ENCODE data around the gene ATP6V1E1.

The ATP6V1E1 gene

DNA sequence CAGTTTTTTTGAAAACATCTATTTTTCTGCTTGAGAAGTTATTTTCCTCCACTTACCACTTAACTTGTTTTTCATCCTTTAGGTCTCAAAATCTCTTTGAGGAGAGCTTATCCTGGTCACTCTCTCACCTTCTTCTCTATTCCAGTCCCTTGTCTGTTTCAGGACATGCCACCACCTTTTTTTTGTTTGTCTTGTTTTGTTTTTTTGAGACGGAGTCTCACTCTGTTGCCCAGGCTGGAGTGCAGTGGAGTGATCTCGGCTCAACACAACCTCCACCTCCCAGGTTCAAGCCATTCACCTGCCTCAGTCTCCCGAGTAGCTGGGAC is 5.4 kb upstream of the ATP6V1E1 start:
- no peak overlapping the region for H3K4me3 ChIP-seq (ENCODE audit: low read depth, low read length)
- TF ChIP-seq, protein P1, sequence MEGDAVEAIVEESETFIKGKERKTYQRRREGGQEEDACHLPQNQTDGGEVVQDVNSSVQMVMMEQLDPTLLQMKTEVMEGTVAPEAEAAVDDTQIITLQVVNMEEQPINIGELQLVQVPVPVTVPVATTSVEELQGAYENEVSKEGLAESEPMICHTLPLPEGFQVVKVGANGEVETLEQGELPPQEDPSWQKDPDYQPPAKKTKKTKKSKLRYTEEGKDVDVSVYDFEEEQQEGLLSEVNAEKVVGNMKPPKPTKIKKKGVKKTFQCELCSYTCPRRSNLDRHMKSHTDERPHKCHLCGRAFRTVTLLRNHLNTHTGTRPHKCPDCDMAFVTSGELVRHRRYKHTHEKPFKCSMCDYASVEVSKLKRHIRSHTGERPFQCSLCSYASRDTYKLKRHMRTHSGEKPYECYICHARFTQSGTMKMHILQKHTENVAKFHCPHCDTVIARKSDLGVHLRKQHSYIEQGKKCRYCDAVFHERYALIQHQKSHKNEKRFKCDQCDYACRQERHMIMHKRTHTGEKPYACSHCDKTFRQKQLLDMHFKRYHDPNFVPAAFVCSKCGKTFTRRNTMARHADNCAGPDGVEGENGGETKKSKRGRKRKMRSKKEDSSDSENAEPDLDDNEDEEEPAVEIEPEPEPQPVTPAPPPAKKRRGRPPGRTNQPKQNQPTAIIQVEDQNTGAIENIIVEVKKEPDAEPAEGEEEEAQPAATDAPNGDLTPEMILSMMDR (IDR thresholded peaks at IDR 0.05; ENCODE audit: borderline replicate concordance, insufficient read depth, low read depth, low read length) = no peak

DNA sequence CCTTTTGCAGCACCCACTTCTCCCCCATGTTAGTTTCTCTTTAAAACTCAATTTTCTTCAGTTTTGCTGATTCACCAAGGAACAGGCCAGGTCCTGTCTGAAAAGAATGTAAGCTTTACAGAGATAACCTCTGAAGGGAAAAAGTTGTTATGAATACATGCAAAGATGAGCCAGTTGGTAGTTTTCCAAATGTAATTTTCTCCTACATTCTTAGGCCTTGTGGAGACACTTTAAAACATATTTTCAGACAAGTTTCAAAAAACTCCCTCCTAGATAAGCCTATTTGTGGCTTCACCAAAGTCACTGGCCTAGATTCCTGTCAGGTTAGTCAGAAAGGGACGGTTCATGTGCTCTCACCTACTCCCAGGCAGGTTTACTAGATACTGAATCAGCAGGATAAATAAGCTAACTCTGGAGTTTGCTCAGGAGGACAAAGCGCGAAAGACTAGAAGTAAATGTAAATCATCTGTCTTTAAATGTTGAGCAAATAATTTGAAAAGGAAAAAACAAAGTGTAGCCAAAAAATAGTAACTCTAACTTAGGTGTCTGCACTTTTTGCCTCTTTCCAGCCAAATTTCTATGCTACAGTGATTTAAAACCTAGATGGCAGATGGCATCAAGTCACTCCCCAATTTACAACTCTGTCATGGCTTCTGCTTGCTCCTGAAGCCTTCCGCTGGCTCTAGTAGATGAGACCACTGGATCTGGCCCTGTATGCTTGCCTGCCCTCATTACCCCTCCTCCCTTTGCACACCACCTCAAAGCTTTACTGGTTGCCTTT is 4.9 kb upstream of the ATP6V1E1 start:
- no peak overlapping the region for H3K4me3 ChIP-seq (ENCODE audit: low read depth, low read length)
- TF ChIP-seq, protein P1 (IDR thresholded peaks at IDR 0.05; ENCODE audit: borderline replicate concordance, insufficient read depth, low read depth, low read length) = no peak

DNA sequence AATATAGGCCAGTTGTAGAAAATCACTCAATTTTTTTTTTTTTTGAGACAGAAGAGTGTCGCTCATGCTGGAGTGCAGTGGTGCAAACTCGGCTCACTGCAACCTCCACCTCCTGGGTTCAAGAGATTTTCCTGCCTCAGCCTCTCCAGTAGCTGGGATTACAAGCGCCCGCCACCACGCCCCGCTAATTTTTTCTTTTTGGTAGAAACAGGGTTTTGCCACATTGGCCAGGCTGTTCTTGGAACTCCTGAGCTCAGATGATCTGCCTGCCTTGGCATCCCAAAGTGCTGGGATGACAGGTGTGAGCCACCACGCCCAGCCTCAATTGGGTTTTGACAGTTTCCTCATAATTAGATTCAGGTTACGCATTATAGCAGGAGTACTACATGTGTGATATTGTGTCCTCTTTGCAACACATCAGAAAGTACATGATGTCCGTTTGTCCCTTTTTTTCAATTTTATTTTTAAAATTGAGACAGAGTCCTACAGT is 2.6 kb upstream of the ATP6V1E1 start:
- no peak overlapping the region for H3K4me3 ChIP-seq (ENCODE audit: low read depth, low read length)
- TF ChIP-seq, protein P1 (IDR thresholded peaks at IDR 0.05; ENCODE audit: borderline replicate concordance, insufficient read depth, low read depth, low read length) = no peak

DNA sequence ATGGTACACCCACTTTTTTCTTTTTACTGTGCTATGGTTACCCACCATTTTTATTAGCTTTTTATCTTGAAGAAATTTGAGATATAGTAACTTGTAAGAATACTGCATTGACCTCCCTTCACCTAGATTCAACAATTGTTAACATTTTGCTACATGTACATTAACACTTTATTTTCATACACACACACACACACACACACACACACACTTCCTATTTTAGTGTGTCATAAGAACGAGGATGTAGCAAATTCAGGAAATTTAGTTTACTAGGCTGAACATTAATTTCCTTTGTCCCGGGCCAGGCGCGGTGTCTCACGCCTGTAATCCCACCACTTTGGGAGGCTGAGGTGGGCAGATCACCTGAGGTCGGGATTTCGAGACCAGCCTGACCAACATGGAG is 1.1 kb upstream of the ATP6V1E1 start:
- TF ChIP-seq, protein P1 (IDR thresholded peaks at IDR 0.05; ENCODE audit: borderline replicate concordance, insufficient read depth, low read depth, low read length) = no peak
- no peak overlapping the region for H3K4me3 ChIP-seq (ENCODE audit: low read depth, low read length)

DNA sequence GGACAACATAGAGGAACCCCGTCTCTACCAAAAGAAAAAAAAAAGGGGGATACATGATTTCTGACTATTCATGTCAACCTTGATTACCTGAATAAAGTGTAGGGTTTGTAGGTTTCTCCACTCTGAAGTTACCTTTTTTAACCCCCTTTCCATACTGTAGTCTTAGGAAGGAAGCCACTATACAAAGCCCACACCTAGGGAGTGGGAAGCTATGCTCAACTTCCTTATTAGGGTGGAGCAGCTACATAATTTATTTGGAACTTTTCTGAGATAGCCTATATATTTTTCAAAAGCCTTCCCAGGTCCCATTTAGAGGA is 582 bp upstream of the ATP6V1E1 start:
- peak overlapping the region; percentile 89 for H3K4me3 ChIP-seq (ENCODE audit: low read depth, low read length)
- TF ChIP-seq, protein P1 (IDR thresholded peaks at IDR 0.05; ENCODE audit: borderline replicate concordance, insufficient read depth, low read depth, low read length) = no peak

DNA sequence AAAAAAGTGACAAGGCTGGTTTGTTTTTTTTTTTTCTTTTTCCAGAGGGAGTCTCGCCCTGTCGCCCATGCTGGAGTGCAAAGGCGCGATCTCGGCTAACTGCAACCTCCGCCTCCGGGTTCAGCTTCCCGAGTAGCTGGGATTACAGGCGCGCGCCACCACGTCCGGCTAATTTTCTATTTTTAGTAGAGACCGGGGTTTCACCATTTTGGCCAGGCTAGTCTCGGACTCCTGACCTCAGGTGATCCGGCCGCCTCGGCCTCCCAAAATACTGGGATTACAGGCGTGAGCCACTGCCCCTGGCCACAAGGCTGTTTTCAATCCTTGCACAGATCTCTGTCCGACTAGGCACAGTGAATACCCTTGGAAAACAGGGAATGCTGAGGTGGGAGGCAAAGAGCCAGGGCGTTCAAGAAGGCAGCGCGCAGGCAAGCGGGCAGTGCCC is 566 bp downstream of the ATP6V1E1 start:
- TF ChIP-seq, protein P1 (IDR thresholded peaks at IDR 0.05; ENCODE audit: borderline replicate concordance, insufficient read depth, low read depth, low read length) = no peak

DNA sequence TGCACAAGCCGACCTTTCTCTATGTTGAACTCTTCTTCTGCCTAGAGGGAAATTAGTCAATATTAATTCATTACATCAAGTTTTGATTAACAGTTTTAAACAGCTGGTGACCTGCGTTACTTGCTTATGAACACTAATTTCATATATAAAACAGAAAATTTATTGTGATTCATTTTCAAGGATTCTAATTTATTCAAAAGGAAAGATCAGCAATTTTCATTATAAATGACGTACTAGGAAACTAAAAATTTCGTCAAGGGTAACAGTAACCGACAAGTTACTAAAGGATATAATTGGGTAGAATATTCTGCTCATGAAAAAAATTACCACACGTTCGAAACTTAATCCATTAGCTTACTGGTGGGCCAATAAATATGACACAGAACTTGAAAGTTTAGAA is 15.3 kb downstream of the ATP6V1E1 start:
- TF ChIP-seq, protein P1 (IDR thresholded peaks at IDR 0.05; ENCODE audit: borderline replicate concordance, insufficient read depth, low read depth, low read length) = no peak
- no peak overlapping the region for H3K4me3 ChIP-seq (ENCODE audit: low read depth, low read length)

More for the DNA sequence above, 566 bp downstream of the ATP6V1E1 start:
- peak overlapping the region; percentile 89 for H3K4me3 ChIP-seq (ENCODE audit: low read depth, low read length)

All from GM12875 (cell line).